Measurements from ENCODE around the gene ZYG11B.
"Not testable (repeated sequence)": the region's sequence is repeated elsewhere in the genome, so short reads cannot be mapped to it uniquely, and the experiment has no call there.

The ZYG11B gene

GRCh38 chr1:52693843-52694242, 32.4 kb upstream of the ZYG11B start:
- H3K9me3 ChIP-seq, result peaks cover 4% of the 10 kb centered on the region; the same call in 1 of the 2 replicates
- H3K4me1 ChIP-seq, result peaks cover 12% of the 10 kb centered on the region
- H3K4me3 ChIP-seq, result no peak overlapping the region
- DNase-seq (ENCODE audit: low spot score in 2 of 2), result no peak
- peaks cover 47% of the 10 kb centered on the region for H3K36me3 ChIP-seq (replicated peaks)
- in situ Hi-C loops (cut with MboI; ENCODE audit: low sequenced_read_pairs), result loop anchor here (25.0 kb wide), 2 partner anchors 282 to 807 kb away; partner anchors contain the start of genes NRDC, ORC1 and PRPF38A
- no peaks in the 10 kb centered on the region for H3K27me3 ChIP-seq (ENCODE audit: low read depth)

- in situ Hi-C loops (cut with MboI; ENCODE audit: low sequenced_read_pairs), result loop anchor here (25.0 kb wide), 2 partner anchors 283 to 808 kb away; partner anchors contain the start of genes NRDC, ORC1 and PRPF38A
- H3K27me3 ChIP-seq (ENCODE audit: low read depth), result no peaks in the 10 kb centered on the region
- peaks cover 4% of the 10 kb centered on the region; the same call in 1 of the 2 replicates for H3K9me3 ChIP-seq
- no peak overlapping the region for H3K4me3 ChIP-seq
- H3K36me3 ChIP-seq (replicated peaks), result peaks cover 33% of the 10 kb centered on the region
- no peak for DNase-seq (ENCODE audit: low spot score in 2 of 2)
- peaks cover 12% of the 10 kb centered on the region for H3K4me1 ChIP-seq
These were observed 30.6 kb upstream of the ZYG11B start for GRCh38 chr1:52695627-52696026.

GRCh38 chr1:52697795-52698674, 28.2 kb upstream of the ZYG11B start, which contains the start of gene COA7:
Gene COA7 (minus strand): TSS chr1:52698347. CDS start chr1:52698326, 21 bp downstream.
- in situ Hi-C loops (cut with MboI; ENCODE audit: low sequenced_read_pairs), result loop anchor here (25.0 kb wide), 2 partner anchors 286 to 811 kb away; partner anchors contain the start of genes NRDC, ORC1 and PRPF38A
- Histone ChIP-seq H3K4me3 (peak within 1 kb of the TSS; percentile 70), H3K9me3 (peaks cover 4% of the 10 kb centered on the region; the same call in 1 of the 2 replicates), H3K27me3 (ENCODE audit: low read depth) (no peaks in the 10 kb centered on the region), H3K36me3 (replicated peaks) (peaks cover 17% of the 10 kb centered on the region), H3K4me1 (peaks cover 12% of the 10 kb centered on the region)
- DNase-seq (ENCODE audit: low spot score in 2 of 2), result peak; percentile 70 to 90

DNA sequence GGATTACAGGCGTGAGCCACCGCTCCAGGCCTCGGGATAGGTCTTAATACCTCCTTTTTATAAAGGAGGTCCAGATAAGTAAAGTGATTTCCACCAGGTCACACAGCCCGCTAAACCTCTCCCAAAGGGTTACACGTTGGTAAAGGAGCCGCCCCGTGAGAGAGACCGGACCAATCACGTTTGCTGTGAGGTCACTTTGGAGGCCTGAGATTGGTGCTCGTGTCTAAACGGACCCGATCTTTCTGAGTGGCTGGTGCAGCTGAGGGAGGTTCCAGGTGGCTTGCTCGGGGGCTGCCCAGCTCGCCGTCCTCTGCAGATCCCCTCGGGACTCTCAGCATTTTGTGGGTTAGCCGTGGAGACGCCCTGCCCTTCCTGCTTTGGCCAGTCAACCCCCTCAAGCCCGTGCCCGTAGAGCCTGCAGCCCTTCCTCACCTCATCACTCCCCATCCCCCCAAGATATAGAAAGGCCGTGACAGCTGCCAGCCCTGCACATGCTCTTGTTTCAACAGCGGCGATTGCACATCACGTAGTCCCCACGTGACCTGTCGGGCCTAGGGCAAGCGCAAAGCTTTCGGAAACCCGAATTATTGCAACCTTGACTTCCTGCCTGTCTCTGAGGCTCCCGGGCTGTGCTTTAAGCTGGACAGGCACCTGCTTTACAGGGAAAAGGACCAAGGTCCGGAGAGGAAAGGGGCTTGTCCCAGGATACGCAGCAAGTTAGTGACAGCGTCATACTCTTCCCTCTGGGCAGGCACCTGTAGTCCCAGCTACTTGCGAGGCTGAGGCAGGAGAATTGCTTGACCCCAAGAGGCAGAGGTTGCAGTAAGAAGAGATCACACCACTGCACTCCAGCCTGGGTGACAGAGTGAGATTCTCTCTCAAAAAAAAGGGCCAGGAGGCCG, 23.1 kb upstream of the ZYG11B start:
- no peaks in the 10 kb centered on the region for H3K36me3 ChIP-seq (replicated peaks)
- in situ Hi-C loops (cut with MboI; ENCODE audit: low sequenced_read_pairs), result loop anchor here (10.0 kb wide), 1 partner anchor 482 kb away; no protein-coding TSS in a partner anchor
- peak in 1 of 2 experiments; percentile 18 for DNase-seq (ENCODE audit: low spot score in 2 of 2)
- H3K4me1 ChIP-seq, result peaks cover 6% of the 10 kb centered on the region
- H3K9me3 ChIP-seq, result no peaks in the 10 kb centered on the region
- no peak overlapping the region for H3K4me3 ChIP-seq
- H3K27me3 ChIP-seq (ENCODE audit: low read depth), result no peaks in the 10 kb centered on the region

DNA sequence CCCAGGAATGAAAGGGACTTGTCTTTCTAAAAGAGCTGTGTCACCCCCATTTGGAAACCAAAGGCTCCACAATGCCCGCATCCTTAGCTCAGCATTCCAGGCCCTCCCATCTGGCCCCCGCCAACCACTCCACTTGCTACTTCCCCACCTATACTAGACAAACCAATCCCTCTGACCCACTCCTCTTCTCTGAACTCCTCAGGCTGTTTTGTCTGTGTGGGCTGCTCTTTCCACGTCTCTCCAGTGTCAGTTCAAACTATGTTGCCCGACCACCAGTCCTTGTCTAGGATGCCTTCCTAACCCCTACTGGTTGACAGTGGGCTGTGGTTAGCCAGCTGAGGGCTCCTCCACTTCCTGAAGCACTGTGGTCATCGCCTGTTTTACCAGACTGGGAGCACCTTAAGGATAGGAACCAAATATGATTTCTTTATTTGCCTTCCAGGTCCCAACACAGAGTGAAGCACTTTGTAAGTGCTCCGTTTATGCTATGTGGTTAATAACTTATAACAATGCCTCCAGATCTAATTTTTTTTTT, 20.1 kb upstream of the ZYG11B start:
- H3K9me3 ChIP-seq, result no peaks in the 10 kb centered on the region
- DNase-seq (ENCODE audit: low spot score in 2 of 2), result no peak
- in situ Hi-C loops (cut with MboI; ENCODE audit: low sequenced_read_pairs), result loop anchor here (10.0 kb wide), 1 partner anchor 479 kb away; no protein-coding TSS in a partner anchor
- no peaks in the 10 kb centered on the region for H3K36me3 ChIP-seq (replicated peaks)
- H3K4me1 ChIP-seq, result no peaks in the 10 kb centered on the region
- no peak overlapping the region for H3K4me3 ChIP-seq
- no peaks in the 10 kb centered on the region for H3K27me3 ChIP-seq (ENCODE audit: low read depth)

DNA sequence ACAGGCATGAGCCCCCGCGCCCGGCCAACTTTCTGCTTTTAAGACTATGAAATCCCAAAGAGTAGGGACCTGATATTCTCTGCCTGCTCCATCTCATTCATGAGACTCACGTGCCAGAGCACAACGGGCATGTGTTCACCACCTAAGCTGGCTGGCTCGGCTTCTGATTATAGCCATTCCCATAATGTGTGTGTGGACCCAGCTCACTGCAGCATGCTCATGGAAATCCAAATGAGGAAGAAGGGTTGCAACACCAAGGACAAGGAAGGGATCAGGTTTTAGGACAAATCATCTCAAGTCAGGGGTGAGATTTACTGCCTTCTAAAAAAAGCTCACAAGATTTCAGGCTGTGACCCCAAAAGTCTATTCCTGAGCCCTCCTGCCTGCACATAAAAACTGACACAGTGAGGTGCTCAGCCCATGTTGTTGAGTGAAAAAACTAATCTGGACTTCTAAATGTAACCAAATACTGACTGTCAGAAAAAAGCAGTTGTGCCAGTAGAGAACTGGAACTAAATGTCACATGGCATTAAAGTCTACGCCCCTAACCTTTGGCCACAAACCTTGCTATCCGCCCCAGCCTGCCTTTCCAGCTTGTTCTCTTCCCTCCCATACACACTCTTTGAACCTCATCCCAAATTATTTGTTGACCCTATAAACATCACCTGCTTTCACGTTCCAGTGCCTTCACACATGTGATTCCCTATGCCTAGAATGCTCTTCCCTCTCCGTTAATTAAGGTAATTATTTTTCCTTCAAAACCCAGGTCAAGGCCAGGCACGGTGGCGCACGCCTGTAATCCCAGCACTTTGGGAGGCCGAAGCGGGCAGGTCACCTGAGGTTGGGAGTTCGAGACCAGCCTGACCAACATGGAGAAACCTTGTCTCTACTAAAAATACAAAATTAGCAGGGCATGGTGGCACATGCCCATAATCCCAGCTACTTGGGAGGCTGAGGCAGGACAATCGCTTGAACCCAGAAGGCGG, 19.0 kb upstream of the ZYG11B start:
- no peaks in the 10 kb centered on the region for H3K9me3 ChIP-seq
- in situ Hi-C loops (cut with MboI; ENCODE audit: low sequenced_read_pairs), result loop anchor here (10.0 kb wide), 1 partner anchor 478 kb away; no protein-coding TSS in a partner anchor
- DNase-seq (ENCODE audit: low spot score in 2 of 2), result no peak
- no peaks in the 10 kb centered on the region for H3K27me3 ChIP-seq (ENCODE audit: low read depth)
- no peaks in the 10 kb centered on the region for H3K36me3 ChIP-seq (replicated peaks)
- no peak overlapping the region for H3K4me3 ChIP-seq
- H3K4me1 ChIP-seq, result no peaks in the 10 kb centered on the region

- H3K4me3 ChIP-seq, result no peak overlapping the region
- in situ Hi-C loops (cut with MboI; ENCODE audit: low sequenced_read_pairs), result loop anchor here (10.0 kb wide), 1 partner anchor 477 kb away; no protein-coding TSS in a partner anchor
- H3K9me3 ChIP-seq, result no peaks in the 10 kb centered on the region
- DNase-seq (ENCODE audit: low spot score in 2 of 2), result peak; percentile 26 to 39
- H3K4me1 ChIP-seq, result no peaks in the 10 kb centered on the region
- H3K36me3 ChIP-seq (replicated peaks), result no peaks in the 10 kb centered on the region
- no peaks in the 10 kb centered on the region for H3K27me3 ChIP-seq (ENCODE audit: low read depth)
These were observed 18.2 kb upstream of the ZYG11B start for GRCh38 chr1:52707927-52708655.

DNA sequence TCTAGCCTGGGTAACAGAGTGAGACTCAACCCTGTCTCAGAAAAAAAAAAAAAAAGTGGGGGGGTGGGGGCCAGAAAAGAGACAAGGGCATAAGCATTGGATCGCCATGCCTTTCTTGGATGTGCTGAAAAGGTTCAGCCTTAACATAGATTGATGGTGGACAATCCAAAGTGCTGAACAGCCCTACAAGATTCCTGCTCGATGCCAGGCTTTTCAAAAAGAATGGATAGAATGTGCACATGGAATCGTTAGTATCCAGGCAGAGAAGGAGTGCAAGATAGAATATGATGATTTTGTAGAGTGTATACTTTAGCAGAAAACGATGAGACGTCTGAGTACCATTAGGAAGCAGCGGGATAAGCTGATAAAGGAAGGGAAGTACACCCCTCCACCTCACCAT, 17.2 kb upstream of the ZYG11B start:
- no peaks in the 10 kb centered on the region for H3K36me3 ChIP-seq (replicated peaks)
- no peaks in the 10 kb centered on the region for H3K27me3 ChIP-seq (ENCODE audit: low read depth)
- H3K4me3 ChIP-seq, result no peak overlapping the region
- no peaks in the 10 kb centered on the region for H3K4me1 ChIP-seq
- in situ Hi-C loops (cut with MboI; ENCODE audit: low sequenced_read_pairs), result loop anchor here (10.0 kb wide), 1 partner anchor 476 kb away; no protein-coding TSS in a partner anchor
- H3K9me3 ChIP-seq, result no peaks in the 10 kb centered on the region
- DNase-seq (ENCODE audit: low spot score in 2 of 2), result no peak

- in situ Hi-C loops (cut with MboI; ENCODE audit: low sequenced_read_pairs), result no loop called here
- Histone ChIP-seq H3K36me3 (replicated peaks) (no peaks in the 10 kb centered on the region), H3K4me1 (no peaks in the 10 kb centered on the region), H3K4me3 (no peak overlapping the region), H3K27me3 (ENCODE audit: low read depth) (no peaks in the 10 kb centered on the region), H3K9me3 (no peaks in the 10 kb centered on the region)
- no peak for DNase-seq (ENCODE audit: low spot score in 2 of 2)
These were observed 12.7 kb upstream of the ZYG11B start for GRCh38 chr1:52713590-52713989.

GRCh38 chr1:52715296-52715695, 11.0 kb upstream of the ZYG11B start:
- H3K4me1 ChIP-seq; H3K4me3 ChIP-seq; in situ Hi-C loops (cut with MboI; ENCODE audit: low sequenced_read_pairs); H3K36me3 ChIP-seq (replicated peaks); H3K27me3 ChIP-seq (ENCODE audit: low read depth); H3K9me3 ChIP-seq; DNase-seq (ENCODE audit: low spot score in 2 of 2): not testable (repeated sequence)

- in situ Hi-C loops (cut with MboI; ENCODE audit: low sequenced_read_pairs), result no loop called here
- Histone ChIP-seq H3K27me3 (ENCODE audit: low read depth) (peaks cover 6% of the 10 kb centered on the region; the same call in 1 of the 2 replicates), H3K4me1 (peaks cover 11% of the 10 kb centered on the region), H3K9me3 (no peaks in the 10 kb centered on the region), H3K36me3 (replicated peaks) (no peaks in the 10 kb centered on the region), H3K4me3 (no peak overlapping the region)
- no peak for DNase-seq (ENCODE audit: low spot score in 2 of 2)
These were observed 3.0 kb upstream of the ZYG11B start for GRCh38 chr1:52723260-52723659.

- Histone ChIP-seq H3K36me3 (replicated peaks) (no peaks in the 10 kb centered on the region), H3K27me3 (ENCODE audit: low read depth) (no peaks in the 10 kb centered on the region), H3K4me1 (peaks cover 22% of the 10 kb centered on the region), H3K9me3 (no peaks in the 10 kb centered on the region), H3K4me3 (peak overlapping the region; percentile 56)
- no peak for DNase-seq (ENCODE audit: low spot score in 2 of 2)
- in situ Hi-C loops (cut with MboI; ENCODE audit: low sequenced_read_pairs), result no loop called here
These were observed 369 bp upstream of the ZYG11B start for GRCh38 chr1:52725903-52726264.
